Transverse colon (tissue), 4 donors: ENCODE data around the gene COMMD8. TPM values are rescaled to one million over a fixed set of nuclear protein-coding genes. Genes with fewer than 3 reads are reported as not detected.

Experiments
- total RNA-seq, 4 donors: library from RNA; depleted of rRNA; stranded (reverse); fragments of >200 nt; gene quantifications; one replicate each; pipeline ENCODE4 v1.1.0, GENCODE V29; 2016

COMMD8 gene
- total RNA-seq, 4 donors from 2014 or later: 0.80 to 20.2 (median 8.2) TPM

Other genes starting within 250 kb of the COMMD8 start
- gene ATP10D, start 21.6 kb upstream of the COMMD8 start, total RNA-seq: 10 to 100 TPM in 1 of 4 donors, 1 to 10 TPM in 3; 3.8 to 14.1 (median 7.7) TPM